ENCODE results near the gene PALD1. TPM values are rescaled to one million over a fixed set of nuclear protein-coding genes. Genes with fewer than 3 reads are reported as not detected.
"Not testable (repeated sequence)": the region's sequence is repeated elsewhere in the genome, so short reads cannot be mapped to it uniquely, and the experiment has no call there.

Gene PALD1
- total RNA-seq, 4 donors from 2014 or later = 6.2 to 12.1 (median 7.7) TPM

- no peaks in the 10 kb centered on the region for H3K4me1 ChIP-seq
Measured at GRCh38 chr10:70607936-70608335, 129.4 kb downstream of the PALD1 start.

DNA sequence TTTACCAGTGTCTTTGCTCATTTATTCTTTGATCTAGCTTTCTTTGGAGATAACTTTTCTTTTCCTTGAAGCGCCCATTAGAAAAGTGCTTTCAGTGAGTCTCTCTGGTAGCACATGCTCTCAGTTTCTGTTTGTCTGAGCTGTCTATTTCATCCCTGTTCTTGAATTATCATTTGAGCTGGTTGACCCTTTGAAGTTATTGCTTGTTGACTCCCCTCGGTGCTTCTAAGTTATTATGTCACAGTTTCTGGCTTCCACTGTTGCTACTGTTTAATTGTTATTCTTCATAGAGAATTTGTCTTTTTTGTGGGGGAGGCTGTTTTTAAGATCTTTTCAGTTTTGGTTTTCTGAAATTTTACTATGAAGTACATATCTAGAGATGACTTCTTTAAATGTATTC lies 135.4 kb downstream of the PALD1 start:
- Histone ChIP-seq H3K27ac (no peak overlapping the region), H3K36me3 (no peaks in the 10 kb centered on the region), H3K4me1 (no peaks in the 10 kb centered on the region), H3K9me3 (no peaks in the 10 kb centered on the region), H3K4me3 (no peak overlapping the region), H3K27me3 (peaks cover 6% of the 10 kb centered on the region)
- 67% methylated on average over 2 of the region's 2 CpGs for WGBS
- no peak for DNase-seq (ENCODE audit: low spot score in 2 of 2)
- TF ChIP-seq, protein P1, sequence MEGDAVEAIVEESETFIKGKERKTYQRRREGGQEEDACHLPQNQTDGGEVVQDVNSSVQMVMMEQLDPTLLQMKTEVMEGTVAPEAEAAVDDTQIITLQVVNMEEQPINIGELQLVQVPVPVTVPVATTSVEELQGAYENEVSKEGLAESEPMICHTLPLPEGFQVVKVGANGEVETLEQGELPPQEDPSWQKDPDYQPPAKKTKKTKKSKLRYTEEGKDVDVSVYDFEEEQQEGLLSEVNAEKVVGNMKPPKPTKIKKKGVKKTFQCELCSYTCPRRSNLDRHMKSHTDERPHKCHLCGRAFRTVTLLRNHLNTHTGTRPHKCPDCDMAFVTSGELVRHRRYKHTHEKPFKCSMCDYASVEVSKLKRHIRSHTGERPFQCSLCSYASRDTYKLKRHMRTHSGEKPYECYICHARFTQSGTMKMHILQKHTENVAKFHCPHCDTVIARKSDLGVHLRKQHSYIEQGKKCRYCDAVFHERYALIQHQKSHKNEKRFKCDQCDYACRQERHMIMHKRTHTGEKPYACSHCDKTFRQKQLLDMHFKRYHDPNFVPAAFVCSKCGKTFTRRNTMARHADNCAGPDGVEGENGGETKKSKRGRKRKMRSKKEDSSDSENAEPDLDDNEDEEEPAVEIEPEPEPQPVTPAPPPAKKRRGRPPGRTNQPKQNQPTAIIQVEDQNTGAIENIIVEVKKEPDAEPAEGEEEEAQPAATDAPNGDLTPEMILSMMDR (IDR thresholded peaks at IDR 0.05) = no peak
- TF ChIP-seq EP300 (IDR thresholded peaks at IDR 0.05) = no peak
- no peak for TF ChIP-seq POLR2AphosphoS5 (IDR thresholded peaks at IDR 0.05)
- TF ChIP-seq POLR2A (IDR thresholded peaks at IDR 0.05) = no peak

More at GRCh38 chr10:70607936-70608335, 129.4 kb downstream of the PALD1 start:
- TF ChIP-seq EP300 (IDR thresholded peaks at IDR 0.05) = no peak
- TF ChIP-seq, protein P1 (IDR thresholded peaks at IDR 0.05) = no peak
- no peak for TF ChIP-seq POLR2A (IDR thresholded peaks at IDR 0.05)
- TF ChIP-seq POLR2AphosphoS5 (IDR thresholded peaks at IDR 0.05) = no peak
- no peak overlapping the region for H3K27ac ChIP-seq
- H3K27me3 ChIP-seq = no peaks in the 10 kb centered on the region
- no peak overlapping the region for H3K4me3 ChIP-seq
- no peaks in the 10 kb centered on the region for H3K9me3 ChIP-seq
- 93% methylated on average over 1 of the region's 4 CpGs for WGBS
- no peaks in the 10 kb centered on the region for H3K36me3 ChIP-seq
- no peak for DNase-seq (ENCODE audit: low spot score in 2 of 2)

GRCh38 chr10:70614364-70614763 lies 135.8 kb downstream of the PALD1 start:
- H3K4me1 ChIP-seq; H3K27me3 ChIP-seq; H3K4me3 ChIP-seq; H3K36me3 ChIP-seq; DNase-seq (ENCODE audit: low spot score in 2 of 2); H3K27ac ChIP-seq; H3K9me3 ChIP-seq: not testable (repeated sequence)
- WGBS = 100% methylated on average over 3 of the region's 3 CpGs

- no peak for DNase-seq (ENCODE audit: low spot score in 2 of 2)
- 90% methylated on average over 2 of the region's 2 CpGs for WGBS
- H3K36me3 ChIP-seq = no peaks in the 10 kb centered on the region
- peaks cover 6% of the 10 kb centered on the region for H3K27me3 ChIP-seq
- H3K4me3 ChIP-seq = no peak overlapping the region
- H3K27ac ChIP-seq = no peak overlapping the region
- H3K9me3 ChIP-seq = no peaks in the 10 kb centered on the region
- TF ChIP-seq POLR2A (IDR thresholded peaks at IDR 0.05) (no peak), POLR2AphosphoS5 (IDR thresholded peaks at IDR 0.05) (no peak), EP300 (IDR thresholded peaks at IDR 0.05) (no peak)
- TF ChIP-seq, protein P1 (IDR thresholded peaks at IDR 0.05) = no peak
- no peaks in the 10 kb centered on the region for H3K4me1 ChIP-seq
Measured at GRCh38 chr10:70615211-70615610, 136.6 kb downstream of the PALD1 start.

DNA sequence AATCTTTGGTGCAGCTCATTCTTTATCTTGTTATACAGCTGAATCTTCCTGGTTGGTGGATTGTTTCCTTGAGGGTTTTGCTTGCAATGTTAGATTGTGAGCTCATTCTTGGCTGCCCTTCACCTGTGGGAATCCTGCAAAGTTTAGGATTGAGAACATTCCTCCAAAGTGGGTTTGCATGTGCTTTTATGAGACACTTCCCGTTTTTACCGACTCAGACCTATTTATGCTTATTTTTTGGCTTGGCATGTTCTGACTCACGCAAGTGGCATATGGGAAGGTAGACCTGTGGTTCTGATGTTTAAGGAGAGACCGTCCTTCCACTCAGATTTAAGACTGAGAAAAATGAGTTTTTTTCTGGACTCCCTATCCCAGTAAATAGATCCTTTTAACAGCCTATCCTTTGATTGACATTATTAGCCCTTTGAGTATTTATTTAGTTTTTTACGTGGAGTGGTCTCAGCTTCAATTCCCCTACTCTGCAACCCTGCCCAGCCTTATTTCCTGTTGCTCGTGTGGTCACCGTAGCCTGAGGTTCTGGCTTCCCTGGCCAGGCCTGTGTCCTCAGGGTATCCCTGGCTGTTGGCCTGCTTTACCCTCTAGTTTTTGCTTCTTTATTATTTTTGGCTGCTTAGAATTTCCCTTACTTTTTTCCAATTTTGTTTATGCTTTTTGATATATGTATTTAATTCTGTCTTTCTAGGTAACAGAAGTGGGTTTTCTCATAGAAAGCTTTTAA lies 137.4 kb downstream of the PALD1 start:
- no peaks in the 10 kb centered on the region for H3K4me1 ChIP-seq
- peaks cover 6% of the 10 kb centered on the region for H3K27me3 ChIP-seq
- no peaks in the 10 kb centered on the region for H3K36me3 ChIP-seq
- no peak overlapping the region for H3K4me3 ChIP-seq
- WGBS = 62% methylated on average over 7 of the region's 7 CpGs
- DNase-seq (ENCODE audit: low spot score in 2 of 2) = no peak
- no peak for TF ChIP-seq EP300 (IDR thresholded peaks at IDR 0.05)
- TF ChIP-seq, protein P1 (IDR thresholded peaks at IDR 0.05) = no peak
- no peak for TF ChIP-seq POLR2A (IDR thresholded peaks at IDR 0.05)
- TF ChIP-seq POLR2AphosphoS5 (IDR thresholded peaks at IDR 0.05) = no peak
- no peaks in the 10 kb centered on the region for H3K9me3 ChIP-seq
- no peak overlapping the region for H3K27ac ChIP-seq

Measured in suprapubic skin (tissue), 4 donors.